ENCODE data around the gene MAD2L2.

- TF ChIP-seq, protein P1, sequence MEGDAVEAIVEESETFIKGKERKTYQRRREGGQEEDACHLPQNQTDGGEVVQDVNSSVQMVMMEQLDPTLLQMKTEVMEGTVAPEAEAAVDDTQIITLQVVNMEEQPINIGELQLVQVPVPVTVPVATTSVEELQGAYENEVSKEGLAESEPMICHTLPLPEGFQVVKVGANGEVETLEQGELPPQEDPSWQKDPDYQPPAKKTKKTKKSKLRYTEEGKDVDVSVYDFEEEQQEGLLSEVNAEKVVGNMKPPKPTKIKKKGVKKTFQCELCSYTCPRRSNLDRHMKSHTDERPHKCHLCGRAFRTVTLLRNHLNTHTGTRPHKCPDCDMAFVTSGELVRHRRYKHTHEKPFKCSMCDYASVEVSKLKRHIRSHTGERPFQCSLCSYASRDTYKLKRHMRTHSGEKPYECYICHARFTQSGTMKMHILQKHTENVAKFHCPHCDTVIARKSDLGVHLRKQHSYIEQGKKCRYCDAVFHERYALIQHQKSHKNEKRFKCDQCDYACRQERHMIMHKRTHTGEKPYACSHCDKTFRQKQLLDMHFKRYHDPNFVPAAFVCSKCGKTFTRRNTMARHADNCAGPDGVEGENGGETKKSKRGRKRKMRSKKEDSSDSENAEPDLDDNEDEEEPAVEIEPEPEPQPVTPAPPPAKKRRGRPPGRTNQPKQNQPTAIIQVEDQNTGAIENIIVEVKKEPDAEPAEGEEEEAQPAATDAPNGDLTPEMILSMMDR (conservative IDR thresholded peaks at IDR 0.05; ENCODE audit: low read depth, low read length): no peak
- no peak for TF ChIP-seq EZH2 (IDR thresholded peaks at IDR 0.05; ENCODE audit: low read length, unreplicated experiment)
These were observed 54.4 kb downstream of the MAD2L2 start for GRCh38 chr1:11626551-11626950.
